ENCODE data around the gene RHOBTB3. TPM values are rescaled to one million over a fixed set of nuclear protein-coding genes. Genes with fewer than 3 reads are reported as not detected.
A peak's percentile ranks its signal among the peaks of the same experiment; 100 is the strongest.
"Not testable (repeated sequence)": the region's sequence is repeated elsewhere in the genome, so short reads cannot be mapped to it uniquely, and the experiment has no call there.

The RHOBTB3 gene
- total RNA-seq, 4 donors from 2014 or later = 40.1 to 95.7 (median 71.0) TPM

GRCh38 chr5:95827892-95828246 is 96.7 kb downstream of the RHOBTB3 start:
- Histone ChIP-seq H3K27ac (peak overlapping the region in 3 of 4 donors; percentile 29 to 80 (median 78)), H3K9me3 (no peaks in the 10 kb centered on the region), H3K4me1 (peaks cover 0 to 47% (median 8%) of the 10 kb centered on the region in 4 donors), H3K36me3 (no peaks in the 10 kb centered on the region), H3K27me3 (no peaks in the 10 kb centered on the region), H3K4me3 (no peak overlapping the region)
- DNase-seq = no peak
- TF ChIP-seq, protein P1, sequence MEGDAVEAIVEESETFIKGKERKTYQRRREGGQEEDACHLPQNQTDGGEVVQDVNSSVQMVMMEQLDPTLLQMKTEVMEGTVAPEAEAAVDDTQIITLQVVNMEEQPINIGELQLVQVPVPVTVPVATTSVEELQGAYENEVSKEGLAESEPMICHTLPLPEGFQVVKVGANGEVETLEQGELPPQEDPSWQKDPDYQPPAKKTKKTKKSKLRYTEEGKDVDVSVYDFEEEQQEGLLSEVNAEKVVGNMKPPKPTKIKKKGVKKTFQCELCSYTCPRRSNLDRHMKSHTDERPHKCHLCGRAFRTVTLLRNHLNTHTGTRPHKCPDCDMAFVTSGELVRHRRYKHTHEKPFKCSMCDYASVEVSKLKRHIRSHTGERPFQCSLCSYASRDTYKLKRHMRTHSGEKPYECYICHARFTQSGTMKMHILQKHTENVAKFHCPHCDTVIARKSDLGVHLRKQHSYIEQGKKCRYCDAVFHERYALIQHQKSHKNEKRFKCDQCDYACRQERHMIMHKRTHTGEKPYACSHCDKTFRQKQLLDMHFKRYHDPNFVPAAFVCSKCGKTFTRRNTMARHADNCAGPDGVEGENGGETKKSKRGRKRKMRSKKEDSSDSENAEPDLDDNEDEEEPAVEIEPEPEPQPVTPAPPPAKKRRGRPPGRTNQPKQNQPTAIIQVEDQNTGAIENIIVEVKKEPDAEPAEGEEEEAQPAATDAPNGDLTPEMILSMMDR (IDR thresholded peaks at IDR 0.05) = no peak
- no peak for TF ChIP-seq POLR2A (IDR thresholded peaks at IDR 0.05)

- TF ChIP-seq, protein P1 (IDR thresholded peaks at IDR 0.05) = no peak
- H3K4me1 ChIP-seq = peaks cover 0 to 31% (median 2%) of the 10 kb centered on the region in 4 donors
Observed at GRCh38 chr5:95830226-95830625, 99.1 kb downstream of the RHOBTB3 start.

GRCh38 chr5:95832664-95833063 is 101.5 kb downstream of the RHOBTB3 start:
- H3K27ac ChIP-seq = no peak overlapping the region
- TF ChIP-seq POLR2A (IDR thresholded peaks at IDR 0.05) = no peak
- no peaks in the 10 kb centered on the region for H3K27me3 ChIP-seq
- H3K36me3 ChIP-seq = no peaks in the 10 kb centered on the region
- no peak overlapping the region for H3K4me3 ChIP-seq
- H3K4me1 ChIP-seq = peaks cover 0 to 28% (median 8%) of the 10 kb centered on the region in 4 donors
- DNase-seq = no peak
- H3K9me3 ChIP-seq = no peaks in the 10 kb centered on the region

More at GRCh38 chr5:95830226-95830625, 99.1 kb downstream of the RHOBTB3 start:
- Histone ChIP-seq H3K9me3 (no peaks in the 10 kb centered on the region), H3K36me3 (no peaks in the 10 kb centered on the region), H3K27ac (no peak overlapping the region), H3K4me3 (no peak overlapping the region), H3K27me3 (no peaks in the 10 kb centered on the region)
- DNase-seq = no peak

DNA sequence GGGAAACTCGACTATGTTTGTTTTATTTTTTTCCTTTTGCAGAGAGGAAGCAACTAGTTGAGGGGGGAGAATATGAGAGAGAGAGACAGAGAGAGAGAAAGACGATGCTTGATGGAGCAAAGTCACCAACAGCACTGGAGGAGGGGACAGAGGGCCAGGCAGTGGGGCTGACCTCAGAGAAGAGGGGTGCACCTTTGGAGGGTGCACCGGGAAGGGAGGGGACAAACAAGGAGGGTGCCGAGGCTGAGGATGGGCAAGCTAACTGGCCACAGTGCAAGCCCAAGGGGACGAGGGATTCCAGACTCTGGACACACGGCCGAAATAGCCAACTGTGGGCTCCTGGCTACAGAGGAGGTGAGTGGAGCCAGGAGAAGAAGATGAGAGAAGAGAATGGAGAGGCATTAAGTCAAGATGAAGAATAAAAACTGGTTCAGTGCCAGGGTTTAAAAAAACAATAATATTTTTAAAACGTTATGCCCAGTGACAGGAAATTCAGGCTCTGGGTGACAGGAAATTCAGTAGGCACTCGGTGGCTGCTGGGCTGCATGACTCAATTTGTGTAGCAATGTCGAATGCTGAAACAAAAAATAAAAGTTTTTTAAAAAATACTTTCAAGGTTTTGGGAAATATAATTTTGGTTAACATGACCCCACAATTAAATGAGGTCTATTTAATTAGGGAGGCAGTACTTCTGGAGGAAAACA is 104.7 kb downstream of the RHOBTB3 start:
- H3K9me3 ChIP-seq = no peaks in the 10 kb centered on the region
- H3K4me1 ChIP-seq = peaks cover 0 to 16% (median 6%) of the 10 kb centered on the region in 4 donors
- no peak for TF ChIP-seq POLR2A (IDR thresholded peaks at IDR 0.05)
- TF ChIP-seq, protein P1 (IDR thresholded peaks at IDR 0.05) = no peak
- peak overlapping the region; percentile 56 to 90 (median 87) for H3K27ac ChIP-seq
- peak in 1 of 3 donors; percentile 58 for DNase-seq
- peak overlapping the region; percentile 52 to 78 (median 56) for H3K4me3 ChIP-seq
- no peaks in the 10 kb centered on the region for H3K36me3 ChIP-seq
- no peaks in the 10 kb centered on the region for H3K27me3 ChIP-seq

DNA sequence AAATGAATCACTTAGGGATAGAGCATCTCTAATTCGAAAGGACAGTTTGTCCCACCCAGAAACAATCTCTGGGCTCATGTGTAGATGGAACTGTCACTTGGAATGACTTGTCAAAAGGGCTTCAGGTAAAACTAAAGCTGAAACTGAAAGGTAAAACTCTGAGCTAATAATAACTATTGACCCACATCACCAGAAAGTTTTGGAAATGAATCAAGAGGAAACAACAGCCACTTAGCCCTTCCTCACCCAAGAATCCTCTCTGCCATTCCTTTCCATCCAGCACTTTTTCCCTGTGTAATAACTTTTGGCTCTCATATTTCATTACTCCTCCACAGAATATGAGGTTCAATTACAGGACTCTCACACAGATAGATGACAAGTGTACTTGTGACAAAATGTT is 105.4 kb downstream of the RHOBTB3 start:
- Histone ChIP-seq H3K27me3 (no peaks in the 10 kb centered on the region), H3K9me3 (no peaks in the 10 kb centered on the region), H3K4me3 (no peak overlapping the region), H3K4me1 (peaks cover 0 to 16% (median 6%) of the 10 kb centered on the region in 4 donors), H3K27ac (peak overlapping the region in 3 of 4 donors; percentile 22 to 90 (median 87)), H3K36me3 (no peaks in the 10 kb centered on the region)
- DNase-seq = no peak
- TF ChIP-seq, protein P1 (IDR thresholded peaks at IDR 0.05) = no peak
- no peak for TF ChIP-seq POLR2A (IDR thresholded peaks at IDR 0.05)

DNA sequence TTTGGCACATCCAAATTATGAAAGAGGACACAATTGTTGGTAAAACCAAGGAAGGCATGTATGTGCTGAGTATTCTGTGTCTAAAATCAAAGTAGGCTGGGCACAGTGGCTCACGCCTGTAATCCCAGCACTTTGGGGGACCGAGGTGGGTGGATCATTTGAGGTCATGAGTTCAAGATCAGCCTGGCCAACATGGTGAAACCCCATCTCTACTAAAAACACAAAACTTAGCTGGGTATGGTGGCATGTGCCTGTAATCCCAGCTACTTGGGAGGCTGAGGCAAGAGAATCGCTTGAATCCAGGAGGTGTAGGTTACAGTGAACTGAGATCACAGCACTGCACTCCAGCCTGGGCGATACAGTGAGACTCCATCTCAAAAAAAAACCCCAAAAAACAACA is 105.8 kb downstream of the RHOBTB3 start:
- H3K36me3 ChIP-seq, DNase-seq, H3K27me3 ChIP-seq, H3K9me3 ChIP-seq, H3K4me3 ChIP-seq, H3K27ac ChIP-seq: not testable (repeated sequence)
- peaks cover 0 to 16% (median 6%) of the 10 kb centered on the region in 4 donors for H3K4me1 ChIP-seq
